GM23338 (cell line): ENCODE measurements around the gene ECD.

Experiments
- CREB1 ChIP-seq: fragments of 250-450 bp; sonication (Bioruptor Pico); IDR thresholded peaks from 2 replicates; pipeline ENCODE4 v1.5.0; 2020; ENCODE audit warnings: low read depth, mild to moderate bottlenecking, moderate library complexity
- CTCF ChIP-seq, 2 experiments: fragments of 200-600 bp in 1 of 2; sonication (generic) in 1 of 2; conservative IDR thresholded peaks; 2 replicates each; pipeline versions ENCODE4 v1.5.1 to v1.6.1; 2016 to 2017; ENCODE audit warnings: antibody characterized with exemption in 2 of 2, low read depth in 2 of 2, mild to moderate bottlenecking in 2 of 2, moderate library complexity in 1 of 2
- EZH2 ChIP-seq: fragments of 200-600 bp; sonication (generic); IDR thresholded peaks from one replicate; pipeline ENCODE4 v1.8.0; 2017; ENCODE audit warnings: antibody characterized with exemption, mild to moderate bottlenecking, low read depth; ENCODE audit not compliant: unreplicated experiment
- EZH2phosphoT487 ChIP-seq: fragments of 200-600 bp; sonication (generic); IDR thresholded peaks from one replicate; pipeline ENCODE4 v1.8.1; 2018; ENCODE audit warnings: antibody characterized with exemption; ENCODE audit not compliant: unreplicated experiment
- JUNB ChIP-seq: IDR thresholded peaks from one replicate; pipeline ENCODE4 v1.6.1; 2016; ENCODE audit warnings: antibody characterized with exemption; ENCODE audit not compliant: unreplicated experiment
- POLR2AphosphoS5 ChIP-seq: IDR thresholded peaks from 2 replicates; pipeline ENCODE4 v1.6.1; 2016; ENCODE audit warnings: antibody characterized with exemption, low read depth
- ZNF331 ChIP-seq: fragments of 250-450 bp; sonication (Bioruptor Pico); IDR thresholded peaks from 2 replicates; pipeline ENCODE4 v1.5.0; 2020; ENCODE audit warnings: low read depth, mild to moderate bottlenecking, moderate library complexity
- TF ChIP-seq, protein P1 (sequence below): IDR thresholded peaks from one replicate; pipeline ENCODE4 v1.6.1; 2018; ENCODE audit warnings: antibody characterized with exemption; ENCODE audit not compliant: unreplicated experiment

- TF ChIP-seq ZNF331 (CRISPR knock-in tag) (no peak), CTCF (conservative IDR thresholded peaks at IDR 0.05; ENCODE audit: low read depth in 2 of 2) (no peak), POLR2AphosphoS5 (no peak), EZH2 (no peak), CREB1 (CRISPR knock-in tag) (no peak), EZH2phosphoT487 (no peak), JUNB (no peak)
- TF ChIP-seq, protein P1, sequence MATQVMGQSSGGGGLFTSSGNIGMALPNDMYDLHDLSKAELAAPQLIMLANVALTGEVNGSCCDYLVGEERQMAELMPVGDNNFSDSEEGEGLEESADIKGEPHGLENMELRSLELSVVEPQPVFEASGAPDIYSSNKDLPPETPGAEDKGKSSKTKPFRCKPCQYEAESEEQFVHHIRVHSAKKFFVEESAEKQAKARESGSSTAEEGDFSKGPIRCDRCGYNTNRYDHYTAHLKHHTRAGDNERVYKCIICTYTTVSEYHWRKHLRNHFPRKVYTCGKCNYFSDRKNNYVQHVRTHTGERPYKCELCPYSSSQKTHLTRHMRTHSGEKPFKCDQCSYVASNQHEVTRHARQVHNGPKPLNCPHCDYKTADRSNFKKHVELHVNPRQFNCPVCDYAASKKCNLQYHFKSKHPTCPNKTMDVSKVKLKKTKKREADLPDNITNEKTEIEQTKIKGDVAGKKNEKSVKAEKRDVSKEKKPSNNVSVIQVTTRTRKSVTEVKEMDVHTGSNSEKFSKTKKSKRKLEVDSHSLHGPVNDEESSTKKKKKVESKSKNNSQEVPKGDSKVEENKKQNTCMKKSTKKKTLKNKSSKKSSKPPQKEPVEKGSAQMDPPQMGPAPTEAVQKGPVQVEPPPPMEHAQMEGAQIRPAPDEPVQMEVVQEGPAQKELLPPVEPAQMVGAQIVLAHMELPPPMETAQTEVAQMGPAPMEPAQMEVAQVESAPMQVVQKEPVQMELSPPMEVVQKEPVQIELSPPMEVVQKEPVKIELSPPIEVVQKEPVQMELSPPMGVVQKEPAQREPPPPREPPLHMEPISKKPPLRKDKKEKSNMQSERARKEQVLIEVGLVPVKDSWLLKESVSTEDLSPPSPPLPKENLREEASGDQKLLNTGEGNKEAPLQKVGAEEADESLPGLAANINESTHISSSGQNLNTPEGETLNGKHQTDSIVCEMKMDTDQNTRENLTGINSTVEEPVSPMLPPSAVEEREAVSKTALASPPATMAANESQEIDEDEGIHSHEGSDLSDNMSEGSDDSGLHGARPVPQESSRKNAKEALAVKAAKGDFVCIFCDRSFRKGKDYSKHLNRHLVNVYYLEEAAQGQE = no peak
Measured at GRCh38 chr10:73099141-73099540, 68.7 kb downstream of the ECD start.
